HL-60 (cell line): ENCODE results near the gene RBBP8NL.

Source experiments
- DNase-seq, 2 experiments: peaks; one replicate each; pipeline ENCODE4 v3.0.0-alpha.2; 2010 to 2020; ENCODE audit warnings: low read depth in 1 of 2, low spot score in 1 of 2
- H3K27ac ChIP-seq: fragments of 250-450 bp; sonication (Bioruptor Pico); replicated peaks from 2 replicates; pipeline ENCODE4 v1.5.1; 2020; ENCODE audit warnings: mild to moderate bottlenecking, moderate library complexity
- H3K27me3 ChIP-seq: fragments of 250-450 bp; sonication (Bioruptor Pico); 2 replicates; pipeline ENCODE4 v1.5.1; 2021; ENCODE audit warnings: mild to moderate bottlenecking, moderate library complexity; ENCODE audit not compliant: insufficient read depth, poor library complexity, severe bottlenecking
- H3K4me3 ChIP-seq: replicated peaks from 2 replicates; pipeline ENCODE4 v1.5.1; 2011; ENCODE audit warnings: mild to moderate bottlenecking, control low read depth, low read length; ENCODE audit not compliant: insufficient read depth
- GABPA ChIP-seq: IDR thresholded peaks from 2 replicates; pipeline ENCODE4 v1.6.1; 2012; ENCODE audit warnings: low read depth
- POLR2AphosphoS5 ChIP-seq: IDR thresholded peaks from 2 replicates; pipeline ENCODE4 v1.6.1; 2012; ENCODE audit warnings: low read depth
- SPI1 ChIP-seq: IDR thresholded peaks from 2 replicates; pipeline ENCODE4 v1.6.1; 2012; ENCODE audit warnings: low read depth, mild to moderate bottlenecking, borderline replicate concordance
- TF ChIP-seq, protein P1 (sequence below): IDR thresholded peaks from 2 replicates; pipeline ENCODE4 v1.6.1; 2012; ENCODE audit warnings: low read depth; ENCODE audit not compliant: insufficient replicate concordance
- TF ChIP-seq, protein P2 (sequence below): IDR thresholded peaks from one replicate; pipeline ENCODE4 v1.5.1; 2011; ENCODE audit warnings: low read length, control low read depth, inconsistent platforms; ENCODE audit not compliant: insufficient read depth

RBBP8NL gene

DNA sequence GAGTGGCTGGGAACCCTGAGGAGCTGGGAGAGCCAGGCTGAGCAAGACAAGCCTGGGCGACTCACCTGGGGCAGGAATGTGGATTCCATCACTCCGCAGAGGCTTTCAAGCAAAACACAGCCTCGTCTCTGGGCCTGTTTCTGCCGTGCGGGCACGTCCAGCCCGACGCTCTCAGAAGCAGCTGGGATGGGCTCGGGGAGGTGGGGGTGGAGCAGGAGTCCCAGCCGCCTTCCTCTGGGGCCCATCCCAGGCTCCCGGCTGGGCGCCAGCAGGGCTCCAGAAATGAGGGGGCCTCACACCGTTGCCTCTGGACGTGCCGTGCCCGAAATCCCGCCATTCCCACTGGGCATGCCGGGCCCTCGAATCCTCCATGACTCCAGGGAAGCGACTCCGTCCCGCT lies 49.1 kb downstream of the RBBP8NL start:
- DNase-seq = no peak
- no peak overlapping the region for H3K4me3 ChIP-seq
- no peaks in the 10 kb centered on the region for H3K27me3 ChIP-seq
- no peak overlapping the region for H3K27ac ChIP-seq
- TF ChIP-seq GABPA (no peak), POLR2AphosphoS5 (no peak), SPI1 (no peak)
- TF ChIP-seq, protein P1, sequence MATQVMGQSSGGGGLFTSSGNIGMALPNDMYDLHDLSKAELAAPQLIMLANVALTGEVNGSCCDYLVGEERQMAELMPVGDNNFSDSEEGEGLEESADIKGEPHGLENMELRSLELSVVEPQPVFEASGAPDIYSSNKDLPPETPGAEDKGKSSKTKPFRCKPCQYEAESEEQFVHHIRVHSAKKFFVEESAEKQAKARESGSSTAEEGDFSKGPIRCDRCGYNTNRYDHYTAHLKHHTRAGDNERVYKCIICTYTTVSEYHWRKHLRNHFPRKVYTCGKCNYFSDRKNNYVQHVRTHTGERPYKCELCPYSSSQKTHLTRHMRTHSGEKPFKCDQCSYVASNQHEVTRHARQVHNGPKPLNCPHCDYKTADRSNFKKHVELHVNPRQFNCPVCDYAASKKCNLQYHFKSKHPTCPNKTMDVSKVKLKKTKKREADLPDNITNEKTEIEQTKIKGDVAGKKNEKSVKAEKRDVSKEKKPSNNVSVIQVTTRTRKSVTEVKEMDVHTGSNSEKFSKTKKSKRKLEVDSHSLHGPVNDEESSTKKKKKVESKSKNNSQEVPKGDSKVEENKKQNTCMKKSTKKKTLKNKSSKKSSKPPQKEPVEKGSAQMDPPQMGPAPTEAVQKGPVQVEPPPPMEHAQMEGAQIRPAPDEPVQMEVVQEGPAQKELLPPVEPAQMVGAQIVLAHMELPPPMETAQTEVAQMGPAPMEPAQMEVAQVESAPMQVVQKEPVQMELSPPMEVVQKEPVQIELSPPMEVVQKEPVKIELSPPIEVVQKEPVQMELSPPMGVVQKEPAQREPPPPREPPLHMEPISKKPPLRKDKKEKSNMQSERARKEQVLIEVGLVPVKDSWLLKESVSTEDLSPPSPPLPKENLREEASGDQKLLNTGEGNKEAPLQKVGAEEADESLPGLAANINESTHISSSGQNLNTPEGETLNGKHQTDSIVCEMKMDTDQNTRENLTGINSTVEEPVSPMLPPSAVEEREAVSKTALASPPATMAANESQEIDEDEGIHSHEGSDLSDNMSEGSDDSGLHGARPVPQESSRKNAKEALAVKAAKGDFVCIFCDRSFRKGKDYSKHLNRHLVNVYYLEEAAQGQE = no peak
- TF ChIP-seq, protein P2, sequence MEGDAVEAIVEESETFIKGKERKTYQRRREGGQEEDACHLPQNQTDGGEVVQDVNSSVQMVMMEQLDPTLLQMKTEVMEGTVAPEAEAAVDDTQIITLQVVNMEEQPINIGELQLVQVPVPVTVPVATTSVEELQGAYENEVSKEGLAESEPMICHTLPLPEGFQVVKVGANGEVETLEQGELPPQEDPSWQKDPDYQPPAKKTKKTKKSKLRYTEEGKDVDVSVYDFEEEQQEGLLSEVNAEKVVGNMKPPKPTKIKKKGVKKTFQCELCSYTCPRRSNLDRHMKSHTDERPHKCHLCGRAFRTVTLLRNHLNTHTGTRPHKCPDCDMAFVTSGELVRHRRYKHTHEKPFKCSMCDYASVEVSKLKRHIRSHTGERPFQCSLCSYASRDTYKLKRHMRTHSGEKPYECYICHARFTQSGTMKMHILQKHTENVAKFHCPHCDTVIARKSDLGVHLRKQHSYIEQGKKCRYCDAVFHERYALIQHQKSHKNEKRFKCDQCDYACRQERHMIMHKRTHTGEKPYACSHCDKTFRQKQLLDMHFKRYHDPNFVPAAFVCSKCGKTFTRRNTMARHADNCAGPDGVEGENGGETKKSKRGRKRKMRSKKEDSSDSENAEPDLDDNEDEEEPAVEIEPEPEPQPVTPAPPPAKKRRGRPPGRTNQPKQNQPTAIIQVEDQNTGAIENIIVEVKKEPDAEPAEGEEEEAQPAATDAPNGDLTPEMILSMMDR = no peak

DNA sequence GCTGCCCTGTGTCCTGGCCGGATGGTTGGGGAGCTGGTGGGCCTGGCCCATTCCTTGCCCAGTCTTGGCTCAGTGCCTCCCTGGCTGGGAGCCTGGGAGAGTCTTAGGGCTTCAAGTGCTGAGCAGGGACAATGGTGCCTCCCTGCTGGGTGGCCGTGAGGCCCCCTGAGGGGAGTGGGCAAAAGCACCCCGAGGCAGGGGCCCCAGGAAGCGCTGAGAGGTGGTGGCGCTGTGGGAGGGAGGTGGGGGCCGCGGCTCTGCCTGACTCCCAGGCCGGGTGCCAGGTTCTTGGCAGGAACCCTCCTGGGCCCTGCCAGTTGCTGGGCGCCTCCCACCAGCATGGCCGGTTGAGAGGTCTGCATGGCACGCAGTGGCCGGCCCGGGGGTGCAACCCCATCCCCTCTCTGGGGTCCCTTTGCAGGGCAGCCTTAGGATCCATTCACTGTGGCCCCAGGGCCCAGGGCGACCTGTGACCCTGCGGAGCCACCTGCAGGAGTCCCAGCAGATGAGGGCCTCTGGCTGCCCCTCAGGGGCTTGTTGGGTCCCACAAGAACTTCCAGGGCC lies 49.6 kb downstream of the RBBP8NL start:
- H3K27me3 ChIP-seq = no peaks in the 10 kb centered on the region
- TF ChIP-seq SPI1 = no peak
- no peak for TF ChIP-seq POLR2AphosphoS5
- no peak for TF ChIP-seq GABPA
- TF ChIP-seq, protein P2 = no peak
- TF ChIP-seq, protein P1 = no peak
- H3K27ac ChIP-seq = no peak overlapping the region
- no peak overlapping the region for H3K4me3 ChIP-seq
- no peak for DNase-seq

DNA sequence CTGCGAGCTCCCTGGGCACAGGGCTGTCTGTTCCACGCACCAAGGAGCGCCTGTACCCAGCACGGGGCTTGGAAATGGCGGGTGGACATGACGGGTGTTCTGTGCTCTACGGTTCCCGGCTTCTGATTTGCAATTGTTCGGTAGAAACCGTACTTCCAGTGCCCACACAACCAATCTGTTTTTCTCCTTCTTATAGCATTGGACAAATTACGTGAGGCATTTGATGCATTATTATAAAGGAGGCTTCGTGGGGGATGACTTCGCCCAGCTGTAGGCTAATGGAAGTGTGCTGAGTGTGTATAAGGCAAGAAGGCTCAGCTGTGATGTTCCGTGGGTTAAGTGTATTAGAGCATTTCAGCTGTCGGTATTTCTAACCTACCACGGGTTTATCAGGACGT lies 50.3 kb downstream of the RBBP8NL start:
- no peaks in the 10 kb centered on the region for H3K27me3 ChIP-seq
- H3K4me3 ChIP-seq = no peak overlapping the region
- no peak for DNase-seq
- no peak overlapping the region for H3K27ac ChIP-seq
- no peak for TF ChIP-seq POLR2AphosphoS5
- no peak for TF ChIP-seq GABPA
- TF ChIP-seq, protein P2 = no peak
- TF ChIP-seq, protein P1 = no peak
- no peak for TF ChIP-seq SPI1
